VCaP (cell line): ENCODE measurements around the gene SELENOV.

Experiments
- H3K27ac ChIP-seq: fragments of 450-650 bp; 2 replicates; pipeline ENCODE4 v1.5.1; 2017
- CTCF ChIP-seq: fragments of 450-650 bp; conservative IDR thresholded peaks from 2 replicates; pipeline ENCODE4 v1.5.1; 2017; ENCODE audit warnings: mild to moderate bottlenecking, moderate library complexity

Gene SELENOV

DNA sequence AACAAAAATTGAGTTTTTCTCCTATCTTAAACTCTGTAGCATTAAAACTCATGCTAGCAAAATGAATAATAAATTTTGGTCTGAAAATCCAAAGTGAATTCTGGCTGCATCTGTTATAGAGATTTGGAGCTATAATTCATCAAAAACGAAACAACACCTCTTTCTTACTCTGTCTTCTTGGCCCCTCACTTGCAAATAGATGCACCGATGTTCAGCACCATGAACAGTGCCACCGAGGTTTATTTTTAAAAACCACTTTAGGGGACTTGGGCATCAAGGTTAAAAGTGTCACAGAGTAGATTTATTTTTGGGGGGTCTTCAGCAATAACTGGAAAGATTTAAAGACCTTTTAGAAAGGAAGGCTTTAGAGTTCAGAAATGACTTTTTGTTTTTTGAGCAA, 51.1 kb downstream of the SELENOV start:
- TF ChIP-seq CTCF: no peak
- H3K27ac ChIP-seq: no peak overlapping the region

DNA sequence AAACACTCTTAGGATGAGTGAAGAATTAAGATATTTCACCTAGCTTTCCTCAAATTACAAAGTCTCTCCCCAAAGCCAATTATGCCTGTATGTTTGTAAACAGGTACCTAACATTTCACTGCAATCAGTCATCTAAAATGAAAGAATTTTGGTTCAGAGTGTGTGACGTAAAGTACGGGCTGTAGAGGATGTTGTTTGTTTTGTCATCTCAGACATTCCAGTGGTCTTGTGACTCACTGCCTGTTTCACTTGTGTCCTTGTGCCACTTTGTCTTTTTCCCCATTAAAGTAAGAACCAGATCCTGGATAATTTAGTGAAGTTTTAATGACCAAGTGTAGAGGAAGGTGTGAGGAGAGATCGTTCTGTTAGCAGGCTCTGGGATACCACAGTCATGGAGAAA, 53.7 kb downstream of the SELENOV start:
- no peak overlapping the region for H3K27ac ChIP-seq
- TF ChIP-seq CTCF: no peak
